Tibial artery (tissue), 4 donors: Measurements from ENCODE around the gene RBM10.
"Not testable (repeated sequence)": the region's sequence is repeated elsewhere in the genome, so short reads cannot be mapped to it uniquely, and the experiment has no call there.

Source experiments
- DNase-seq, 2 donors: peaks; one replicate each; pipeline ENCODE4 v3.0.0-alpha.2; 2019
- H3K27ac ChIP-seq, 2 donors: fragments of 200-600 bp; sonication (generic) in 1 of 2; 1 replicate in 1 of 2; 2 replicates in 1 of 2; pipeline ENCODE4 v1.5.1; 2018 to 2019; ENCODE audit warnings: mild to moderate bottlenecking in 1 of 2
- H3K27me3 ChIP-seq, 2 donors: fragments of 200-600 bp; sonication (generic) in 1 of 2; one replicate each; pipeline versions ENCODE4 v1.5.1 to v1.6.0; 2016 to 2019
- H3K36me3 ChIP-seq, 3 donors: fragments of 200-600 bp; sonication (generic) in 2 of 3; one replicate each; pipeline ENCODE4 v1.5.1; 2016 to 2019; ENCODE audit warnings: mild to moderate bottlenecking in 2 of 3
- H3K4me1 ChIP-seq, 4 donors: fragments of 200-600 bp; sonication (generic) in 2 of 4; 1 replicate in 3 of 4; 2 replicates in 1 of 4; pipeline ENCODE4 v1.5.1; 2016 to 2019
- H3K4me3 ChIP-seq, 2 donors: fragments of 200-600 bp; sonication (generic) in 1 of 2; 1 replicate in 1 of 2; 2 replicates in 1 of 2; pipeline ENCODE4 v1.5.1; 2018 to 2019; ENCODE audit warnings: mild to moderate bottlenecking in 2 of 2
- H3K9me3 ChIP-seq, 3 donors: fragments of 200-600 bp; sonication (generic) in 1 of 3; one replicate each; pipeline ENCODE4 v1.5.1; 2016 to 2019
- intact Hi-C: fragments of 100-400 bp; cut with DNase I; formaldehyde crosslinking; loops from one replicate; pipeline ENCODE4 v1.15.0; 2023; ENCODE audit warnings: low total_unique reads
- TF ChIP-seq, protein P1 (sequence below), 2 experiments: fragments of 200-600 bp in 1 of 2; fragments of 450-650 bp in 1 of 2; IDR thresholded peaks; one replicate each; pipeline ENCODE4 v1.5.1; 2017 to 2019; ENCODE audit warnings: antibody characterized with exemption in 2 of 2, mild to moderate bottlenecking in 1 of 2, moderate library complexity in 1 of 2

The RBM10 gene

DNA sequence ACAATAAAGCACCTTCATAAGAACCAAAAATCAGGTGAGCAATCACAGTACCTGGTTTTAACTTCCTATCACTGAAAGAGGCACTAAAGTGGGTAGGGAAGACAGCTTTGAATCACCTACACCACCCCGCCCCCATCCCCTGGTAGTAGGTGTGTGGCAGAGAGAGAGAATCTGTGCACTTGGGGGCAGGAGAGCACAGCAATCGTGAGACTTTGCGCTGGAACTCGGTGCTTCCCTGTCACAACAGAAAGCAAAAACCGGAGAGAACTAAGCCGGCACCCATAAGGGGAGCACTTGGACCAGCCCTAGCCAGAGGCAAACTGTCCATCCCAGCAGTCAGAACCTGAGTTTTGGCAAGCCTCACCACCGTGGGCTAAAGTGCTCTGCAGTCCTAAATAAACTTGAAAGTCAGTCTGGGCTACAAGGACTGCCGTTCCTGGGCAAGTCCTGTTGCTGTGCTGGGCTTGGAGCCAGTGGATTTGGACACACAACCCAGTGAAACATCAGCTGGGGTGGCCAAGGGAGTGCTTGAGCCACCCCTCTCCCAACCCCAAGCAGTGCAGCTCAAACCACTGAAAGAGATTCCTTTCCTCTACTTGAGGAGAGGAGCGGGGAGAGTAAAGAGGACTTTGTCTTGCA lies 32.6 kb upstream of the RBM10 start:
- Histone ChIP-seq H3K4me3 (no peak overlapping the region), H3K4me1 (no peaks in the 10 kb centered on the region), H3K9me3 (no peaks in the 10 kb centered on the region), H3K27me3 (no peaks in the 10 kb centered on the region), H3K36me3 (no peaks in the 10 kb centered on the region), H3K27ac (no peak overlapping the region)
- TF ChIP-seq, protein P1, sequence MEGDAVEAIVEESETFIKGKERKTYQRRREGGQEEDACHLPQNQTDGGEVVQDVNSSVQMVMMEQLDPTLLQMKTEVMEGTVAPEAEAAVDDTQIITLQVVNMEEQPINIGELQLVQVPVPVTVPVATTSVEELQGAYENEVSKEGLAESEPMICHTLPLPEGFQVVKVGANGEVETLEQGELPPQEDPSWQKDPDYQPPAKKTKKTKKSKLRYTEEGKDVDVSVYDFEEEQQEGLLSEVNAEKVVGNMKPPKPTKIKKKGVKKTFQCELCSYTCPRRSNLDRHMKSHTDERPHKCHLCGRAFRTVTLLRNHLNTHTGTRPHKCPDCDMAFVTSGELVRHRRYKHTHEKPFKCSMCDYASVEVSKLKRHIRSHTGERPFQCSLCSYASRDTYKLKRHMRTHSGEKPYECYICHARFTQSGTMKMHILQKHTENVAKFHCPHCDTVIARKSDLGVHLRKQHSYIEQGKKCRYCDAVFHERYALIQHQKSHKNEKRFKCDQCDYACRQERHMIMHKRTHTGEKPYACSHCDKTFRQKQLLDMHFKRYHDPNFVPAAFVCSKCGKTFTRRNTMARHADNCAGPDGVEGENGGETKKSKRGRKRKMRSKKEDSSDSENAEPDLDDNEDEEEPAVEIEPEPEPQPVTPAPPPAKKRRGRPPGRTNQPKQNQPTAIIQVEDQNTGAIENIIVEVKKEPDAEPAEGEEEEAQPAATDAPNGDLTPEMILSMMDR (IDR thresholded peaks at IDR 0.05) = no peak
- no peak for DNase-seq
- intact Hi-C loops = no loop called here

GRCh38 chrX:47116551-47117110 lies 28.4 kb upstream of the RBM10 start:
- intact Hi-C loops, H3K4me1 ChIP-seq, H3K27me3 ChIP-seq, H3K9me3 ChIP-seq, DNase-seq, H3K36me3 ChIP-seq, H3K4me3 ChIP-seq, H3K27ac ChIP-seq: not testable (repeated sequence)

- not testable (repeated sequence) for H3K27ac ChIP-seq, H3K4me3 ChIP-seq, H3K27me3 ChIP-seq, DNase-seq, H3K4me1 ChIP-seq, H3K9me3 ChIP-seq, H3K36me3 ChIP-seq
- intact Hi-C loops = loop anchor here (5.0 kb wide), 1 partner anchor 722 kb away; no protein-coding TSS in a partner anchor
Measured at GRCh38 chrX:47124466-47124865, 20.6 kb upstream of the RBM10 start.

- intact Hi-C loops = no loop called here
- Histone ChIP-seq H3K27me3 (no peaks in the 10 kb centered on the region), H3K9me3 (no peaks in the 10 kb centered on the region), H3K36me3 (no peaks in the 10 kb centered on the region), H3K4me3 (peak overlapping the region; percentile 57 to 59), H3K4me1 (peaks cover 0 to 6% (median 0%) of the 10 kb centered on the region in 4 donors), H3K27ac (peak overlapping the region; percentile 82)
- DNase-seq = peak; percentile 94 to 96
- TF ChIP-seq, protein P1 (IDR thresholded peaks at IDR 0.05) = no peak
Measured at GRCh38 chrX:47129157-47129898, 15.7 kb upstream of the RBM10 start.

DNA sequence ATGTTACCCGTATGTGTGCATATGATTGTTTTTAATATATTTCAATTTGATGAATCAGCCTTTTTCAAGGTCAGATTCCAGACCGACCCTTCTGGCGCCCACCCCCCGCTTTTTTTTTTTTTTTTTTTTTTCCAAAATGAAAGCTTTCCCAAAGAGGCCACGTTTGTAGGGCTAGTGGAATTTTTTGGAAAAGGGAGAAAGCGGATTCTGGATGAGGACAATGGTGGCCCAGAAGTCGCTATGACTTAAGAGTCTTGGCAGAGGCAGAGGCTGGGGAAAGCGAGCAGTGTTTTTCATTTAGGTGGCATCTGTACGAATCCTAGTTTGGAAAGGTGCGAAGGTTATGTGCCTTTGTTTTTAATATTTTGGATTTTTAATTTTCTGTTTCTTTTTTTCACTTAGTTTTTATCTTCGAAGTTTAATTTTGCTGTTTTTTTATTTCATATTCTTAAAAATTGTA lies 15.1 kb upstream of the RBM10 start:
- peak overlapping the region; percentile 82 for H3K27ac ChIP-seq

GRCh38 chrX:47133493-47133892 lies 11.5 kb upstream of the RBM10 start:
- no peaks in the 10 kb centered on the region for H3K9me3 ChIP-seq
- peaks cover 0 to 6% (median 0%) of the 10 kb centered on the region in 4 donors for H3K4me1 ChIP-seq
- H3K27me3 ChIP-seq = no peaks in the 10 kb centered on the region
- intact Hi-C loops = no loop called here
- TF ChIP-seq, protein P1 (IDR thresholded peaks at IDR 0.05) = no peak
- no peak overlapping the region for H3K27ac ChIP-seq
- no peak for DNase-seq
- H3K36me3 ChIP-seq = no peaks in the 10 kb centered on the region
- H3K4me3 ChIP-seq = no peak overlapping the region

More for the DNA sequence above, 15.1 kb upstream of the RBM10 start:
- Histone ChIP-seq H3K9me3 (no peaks in the 10 kb centered on the region), H3K36me3 (no peaks in the 10 kb centered on the region), H3K4me3 (peak overlapping the region; percentile 57 to 59), H3K4me1 (peaks cover 0 to 6% (median 0%) of the 10 kb centered on the region in 4 donors), H3K27me3 (no peaks in the 10 kb centered on the region)
- intact Hi-C loops = no loop called here
- TF ChIP-seq, protein P1 (IDR thresholded peaks at IDR 0.05) = no peak
- DNase-seq = no peak

DNA sequence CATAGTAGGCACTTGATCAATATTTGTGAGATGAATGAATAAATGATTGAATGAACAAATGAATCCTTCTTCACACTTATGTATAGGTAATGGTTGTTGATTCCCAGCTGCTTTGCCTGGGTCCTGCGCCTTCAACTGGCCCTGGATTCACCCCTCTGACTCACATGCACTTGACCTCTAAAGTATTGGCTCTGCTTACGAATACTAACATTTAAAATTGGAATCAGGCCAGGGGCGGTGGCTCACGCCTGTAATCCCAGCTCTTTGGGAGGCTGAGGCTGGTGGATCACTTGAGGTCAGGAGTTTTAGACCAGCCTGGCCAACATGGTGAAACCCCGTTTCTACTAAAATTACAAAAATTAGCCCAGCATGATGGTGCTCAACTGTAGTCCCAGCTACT lies 9.4 kb upstream of the RBM10 start:
- H3K4me1 ChIP-seq, H3K27ac ChIP-seq, intact Hi-C loops, H3K4me3 ChIP-seq, H3K9me3 ChIP-seq, H3K27me3 ChIP-seq, DNase-seq: not testable (repeated sequence)
- peaks cover 0 to 14% (median 0%) of the 10 kb centered on the region in 3 donors for H3K36me3 ChIP-seq
